A549 (cell line): ENCODE data around the gene VSIR.

ENCODE experiments used
- JUN ChIP-seq, 2 experiments: fragments of >200 bp; sonication (Bioruptor Twin); formaldehyde crosslinking; IDR thresholded peaks; 2 replicates in 1 of 2; 3 replicates in 1 of 2; pipeline ENCODE4 v1.6.1; 2016 to 2017
- MAFK ChIP-seq: fragments of 450-650 bp; IDR thresholded peaks from 2 replicates; pipeline ENCODE4 v1.6.1; 2014; ENCODE audit not compliant: partially characterized antibody
- NR3C1 ChIP-seq: fragments of >200 bp; sonication (Bioruptor Twin); formaldehyde crosslinking; IDR thresholded peaks from 3 replicates; pipeline ENCODE4 v1.6.1; 2017
- POLR2AphosphoS2 ChIP-seq: conservative IDR thresholded peaks from 2 replicates; pipeline ENCODE4 v1.6.1; 2012; ENCODE audit warnings: low read length, improper control_type of control experiment, inconsistent platforms
- TF ChIP-seq, protein P1 (sequence below): fragments of >200 bp; sonication (Bioruptor Twin); formaldehyde crosslinking; IDR thresholded peaks from 3 replicates; pipeline ENCODE4 v1.5.1; 2016
- TF ChIP-seq, protein P2 (sequence below): IDR thresholded peaks from 2 replicates; pipeline ENCODE4 v1.6.1; 2012
- TF ChIP-seq, protein P3 (sequence below): fragments of 150-350 bp; IDR thresholded peaks from 2 replicates; pipeline ENCODE4 v1.6.1; 2014; ENCODE audit warnings: low read depth, mild to moderate bottlenecking, low read length

- TF ChIP-seq MAFK (no peak), JUN (IDR thresholded peaks at IDR 0.05) (no peak), NR3C1 (no peak), POLR2AphosphoS2 (no peak)
- TF ChIP-seq, protein P1, sequence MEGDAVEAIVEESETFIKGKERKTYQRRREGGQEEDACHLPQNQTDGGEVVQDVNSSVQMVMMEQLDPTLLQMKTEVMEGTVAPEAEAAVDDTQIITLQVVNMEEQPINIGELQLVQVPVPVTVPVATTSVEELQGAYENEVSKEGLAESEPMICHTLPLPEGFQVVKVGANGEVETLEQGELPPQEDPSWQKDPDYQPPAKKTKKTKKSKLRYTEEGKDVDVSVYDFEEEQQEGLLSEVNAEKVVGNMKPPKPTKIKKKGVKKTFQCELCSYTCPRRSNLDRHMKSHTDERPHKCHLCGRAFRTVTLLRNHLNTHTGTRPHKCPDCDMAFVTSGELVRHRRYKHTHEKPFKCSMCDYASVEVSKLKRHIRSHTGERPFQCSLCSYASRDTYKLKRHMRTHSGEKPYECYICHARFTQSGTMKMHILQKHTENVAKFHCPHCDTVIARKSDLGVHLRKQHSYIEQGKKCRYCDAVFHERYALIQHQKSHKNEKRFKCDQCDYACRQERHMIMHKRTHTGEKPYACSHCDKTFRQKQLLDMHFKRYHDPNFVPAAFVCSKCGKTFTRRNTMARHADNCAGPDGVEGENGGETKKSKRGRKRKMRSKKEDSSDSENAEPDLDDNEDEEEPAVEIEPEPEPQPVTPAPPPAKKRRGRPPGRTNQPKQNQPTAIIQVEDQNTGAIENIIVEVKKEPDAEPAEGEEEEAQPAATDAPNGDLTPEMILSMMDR, result no peak
- TF ChIP-seq, protein P2, sequence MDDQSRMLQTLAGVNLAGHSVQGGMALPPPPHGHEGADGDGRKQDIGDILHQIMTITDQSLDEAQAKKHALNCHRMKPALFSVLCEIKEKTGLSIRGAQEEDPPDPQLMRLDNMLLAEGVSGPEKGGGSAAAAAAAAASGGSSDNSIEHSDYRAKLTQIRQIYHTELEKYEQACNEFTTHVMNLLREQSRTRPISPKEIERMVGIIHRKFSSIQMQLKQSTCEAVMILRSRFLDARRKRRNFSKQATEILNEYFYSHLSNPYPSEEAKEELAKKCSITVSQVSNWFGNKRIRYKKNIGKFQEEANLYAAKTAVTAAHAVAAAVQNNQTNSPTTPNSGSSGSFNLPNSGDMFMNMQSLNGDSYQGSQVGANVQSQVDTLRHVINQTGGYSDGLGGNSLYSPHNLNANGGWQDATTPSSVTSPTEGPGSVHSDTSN, result no peak
- TF ChIP-seq, protein P3, sequence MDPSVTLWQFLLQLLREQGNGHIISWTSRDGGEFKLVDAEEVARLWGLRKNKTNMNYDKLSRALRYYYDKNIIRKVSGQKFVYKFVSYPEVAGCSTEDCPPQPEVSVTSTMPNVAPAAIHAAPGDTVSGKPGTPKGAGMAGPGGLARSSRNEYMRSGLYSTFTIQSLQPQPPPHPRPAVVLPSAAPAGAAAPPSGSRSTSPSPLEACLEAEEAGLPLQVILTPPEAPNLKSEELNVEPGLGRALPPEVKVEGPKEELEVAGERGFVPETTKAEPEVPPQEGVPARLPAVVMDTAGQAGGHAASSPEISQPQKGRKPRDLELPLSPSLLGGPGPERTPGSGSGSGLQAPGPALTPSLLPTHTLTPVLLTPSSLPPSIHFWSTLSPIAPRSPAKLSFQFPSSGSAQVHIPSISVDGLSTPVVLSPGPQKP, result no peak
Observed at GRCh38 chr10:71717551-71717951, 55.8 kb downstream of the VSIR start.
